ENCODE results near the gene STEAP2. TPM values are rescaled to one million over a fixed set of nuclear protein-coding genes. Genes with fewer than 3 reads are reported as not detected.

STEAP2 gene
- total RNA-seq, 1 experiment from 2014 or later, result 10.1 TPM

DNA sequence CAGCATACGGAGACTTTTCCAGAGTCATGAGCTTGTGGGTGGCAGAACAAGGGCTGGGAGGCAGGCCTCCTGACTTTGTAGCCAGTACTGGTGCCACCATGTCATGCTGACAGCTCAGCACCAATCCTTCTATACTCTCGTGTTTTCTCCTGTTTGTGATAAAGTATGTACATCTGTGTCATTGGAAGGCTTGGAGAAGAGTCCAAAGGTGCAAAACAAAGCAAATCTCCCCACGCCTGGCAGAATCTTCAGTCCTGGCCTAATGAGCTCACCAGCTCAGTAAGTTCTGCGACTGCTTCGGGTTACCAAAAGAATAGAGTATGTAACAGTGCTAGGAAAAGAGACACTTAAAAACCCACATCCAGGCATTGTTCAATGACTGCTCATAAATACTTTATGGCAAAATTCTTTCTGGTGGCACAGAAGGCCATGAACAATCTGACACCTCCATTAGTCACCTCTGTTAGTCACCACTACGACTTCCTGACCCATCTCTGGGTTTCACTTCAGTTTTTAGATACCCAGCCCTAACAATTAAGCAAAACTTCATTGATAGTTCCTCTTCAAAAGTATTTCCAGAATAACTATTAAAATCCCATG is 32.8 kb upstream of the STEAP2 start:
- intact Hi-C loops (cut with micrococcal nuclease; ENCODE audit: unreplicated experiment), result loop anchor here (1.0 kb wide), 1 partner anchor 67 kb away; the partner anchor contains the start of gene CFAP69
- no peaks in the 10 kb centered on the region for H3K27me3 ChIP-seq (ENCODE audit: insufficient read depth, low read depth)
- TF ChIP-seq EZH2 (IDR thresholded peaks at IDR 0.05; ENCODE audit: low read depth), result no peak
- TF ChIP-seq, protein P1, sequence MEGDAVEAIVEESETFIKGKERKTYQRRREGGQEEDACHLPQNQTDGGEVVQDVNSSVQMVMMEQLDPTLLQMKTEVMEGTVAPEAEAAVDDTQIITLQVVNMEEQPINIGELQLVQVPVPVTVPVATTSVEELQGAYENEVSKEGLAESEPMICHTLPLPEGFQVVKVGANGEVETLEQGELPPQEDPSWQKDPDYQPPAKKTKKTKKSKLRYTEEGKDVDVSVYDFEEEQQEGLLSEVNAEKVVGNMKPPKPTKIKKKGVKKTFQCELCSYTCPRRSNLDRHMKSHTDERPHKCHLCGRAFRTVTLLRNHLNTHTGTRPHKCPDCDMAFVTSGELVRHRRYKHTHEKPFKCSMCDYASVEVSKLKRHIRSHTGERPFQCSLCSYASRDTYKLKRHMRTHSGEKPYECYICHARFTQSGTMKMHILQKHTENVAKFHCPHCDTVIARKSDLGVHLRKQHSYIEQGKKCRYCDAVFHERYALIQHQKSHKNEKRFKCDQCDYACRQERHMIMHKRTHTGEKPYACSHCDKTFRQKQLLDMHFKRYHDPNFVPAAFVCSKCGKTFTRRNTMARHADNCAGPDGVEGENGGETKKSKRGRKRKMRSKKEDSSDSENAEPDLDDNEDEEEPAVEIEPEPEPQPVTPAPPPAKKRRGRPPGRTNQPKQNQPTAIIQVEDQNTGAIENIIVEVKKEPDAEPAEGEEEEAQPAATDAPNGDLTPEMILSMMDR (conservative IDR thresholded peaks at IDR 0.05), result no peak
- peak; percentile 53 to 87 for DNase-seq
- no peaks in the 10 kb centered on the region for H4K20me1 ChIP-seq (ENCODE audit: insufficient read depth)
- no peaks in the 10 kb centered on the region for H3K79me2 ChIP-seq (ENCODE audit: low read depth)
- H3K9me3 ChIP-seq (ENCODE audit: insufficient read depth, low read depth), result peaks cover 8% of the 10 kb centered on the region
- peaks cover 42% of the 10 kb centered on the region for H3K4me1 ChIP-seq (replicated peaks; ENCODE audit: insufficient read depth)
- peak overlapping the region; percentile 17; the same call in 1 of the 2 replicates for H3K4me3 ChIP-seq
- BruUV-seq (replicated peaks), result TSS peak; percentile 88
- peaks cover 29% of the 10 kb centered on the region for H3F3A ChIP-seq (ENCODE audit: insufficient read depth, low read depth)
- peak overlapping the region; percentile 61 for H2AFZ ChIP-seq
- ChIA-PET CTCF (interaction anchor here (0.6 to 1.6 kb wide), 3 partner anchors 25 to 82 kb away, joined by 3 to 14 read pairs (median 3); partner anchors contain the start of genes STEAP1 and STEAP2), POLR2A (ENCODE audit: unreplicated experiment) (interaction anchor here (0.5 to 0.8 kb wide), 5 partner anchors 24 to 1860 kb away, joined by 3 to 6 read pairs (median 4); partner anchors contain the start of genes STEAP1 and STEAP2)
- H3K9me2 ChIP-seq (ENCODE audit: insufficient read depth), result no peaks in the 10 kb centered on the region
- peak overlapping the region; percentile 59 for H3K4me2 ChIP-seq
- peak overlapping the region; percentile 93 for H3K27ac ChIP-seq
- no peaks in the 10 kb centered on the region for H3K36me3 ChIP-seq (ENCODE audit: low read depth)

DNA sequence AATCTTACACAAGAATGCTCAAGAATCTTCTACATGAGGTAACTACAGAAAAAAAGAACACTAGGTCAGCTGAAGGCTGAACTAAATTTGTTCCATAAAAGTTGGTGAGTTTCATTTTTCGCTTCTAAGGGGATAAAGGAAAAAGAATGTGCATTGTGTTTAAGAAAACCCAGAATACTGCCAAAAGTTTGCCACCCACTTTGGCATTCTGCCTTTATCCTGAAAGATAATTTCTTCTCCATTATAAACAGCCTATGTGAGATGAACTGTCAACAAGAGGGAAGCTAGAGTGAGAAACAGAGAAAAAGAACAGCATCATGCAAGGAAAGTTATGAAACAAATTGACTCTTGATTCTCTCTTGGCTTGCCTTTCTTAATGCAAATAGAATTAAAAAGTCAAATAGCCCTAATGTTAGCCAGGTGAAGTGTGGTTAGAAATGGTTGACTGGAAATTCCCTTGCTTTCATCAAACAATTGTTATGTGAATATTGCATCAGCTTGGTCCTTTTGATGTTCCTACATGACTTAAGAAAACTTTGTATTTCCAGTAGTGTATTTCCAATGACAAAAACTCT is 31.4 kb upstream of the STEAP2 start:
- Histone ChIP-seq H3K4me1 (replicated peaks; ENCODE audit: insufficient read depth) (peaks cover 42% of the 10 kb centered on the region), H3K36me3 (ENCODE audit: low read depth) (no peaks in the 10 kb centered on the region), H3K27me3 (ENCODE audit: insufficient read depth, low read depth) (no peaks in the 10 kb centered on the region), H4K20me1 (ENCODE audit: insufficient read depth) (no peaks in the 10 kb centered on the region), H3K4me2 (peak overlapping the region; percentile 59), H2AFZ (no peak overlapping the region), H3F3A (ENCODE audit: insufficient read depth, low read depth) (peaks cover 29% of the 10 kb centered on the region), H3K79me2 (ENCODE audit: low read depth) (no peaks in the 10 kb centered on the region), H3K9me2 (ENCODE audit: insufficient read depth) (no peaks in the 10 kb centered on the region), H3K4me3 (0 out of 2 replicates have a peak overlapping the region, but pooled peaks have one; percentile 17), H3K9me3 (ENCODE audit: insufficient read depth, low read depth) (peaks cover 8% of the 10 kb centered on the region), H3K27ac (peak overlapping the region; percentile 93)
- TF ChIP-seq, protein P1 (conservative IDR thresholded peaks at IDR 0.05), result no peak
- TF ChIP-seq EZH2 (IDR thresholded peaks at IDR 0.05; ENCODE audit: low read depth), result no peak
- BruUV-seq (replicated peaks), result no TSS peak
- CTCF ChIA-PET, result no interaction called here
- POLR2A ChIA-PET (ENCODE audit: unreplicated experiment), result no interaction called here
- peak in 1 of 2 experiments; percentile 39 for DNase-seq
- intact Hi-C loops (cut with micrococcal nuclease; ENCODE audit: unreplicated experiment), result loop anchor here (2.0 kb wide), 1 partner anchor 31 kb away; the partner anchor contains the start of gene STEAP2

DNA sequence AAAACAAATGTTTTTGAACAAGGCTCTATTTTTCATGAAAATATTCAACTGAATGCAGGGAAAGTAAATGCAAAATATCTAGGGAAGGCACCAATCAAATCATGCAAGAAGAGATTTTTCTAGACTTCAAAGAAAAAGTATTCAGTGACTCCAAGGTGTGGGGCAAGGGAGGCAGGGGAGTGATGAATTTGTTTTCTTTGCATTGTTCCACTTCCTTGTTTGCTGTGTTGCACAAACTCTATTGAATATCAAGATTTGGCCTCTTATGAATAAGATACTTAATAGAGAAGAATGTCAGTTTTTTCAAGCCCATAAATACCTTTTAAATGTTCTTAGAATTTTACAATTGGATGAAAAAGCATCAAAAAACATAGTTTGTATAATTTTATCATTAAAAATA is 30.9 kb upstream of the STEAP2 start:
- TF ChIP-seq, protein P1 (conservative IDR thresholded peaks at IDR 0.05), result no peak
- no peak for TF ChIP-seq EZH2 (IDR thresholded peaks at IDR 0.05; ENCODE audit: low read depth)
- CTCF ChIA-PET, result no interaction called here

More for the DNA sequence above, 30.9 kb upstream of the STEAP2 start:
- no peaks in the 10 kb centered on the region for H3K27me3 ChIP-seq (ENCODE audit: insufficient read depth, low read depth)
- no peak overlapping the region for H2AFZ ChIP-seq
- POLR2A ChIA-PET (ENCODE audit: unreplicated experiment), result no interaction called here
- no peaks in the 10 kb centered on the region for H3K36me3 ChIP-seq (ENCODE audit: low read depth)
- peaks cover 29% of the 10 kb centered on the region for H3F3A ChIP-seq (ENCODE audit: insufficient read depth, low read depth)
- no TSS peak for BruUV-seq (replicated peaks)
- peaks cover 42% of the 10 kb centered on the region for H3K4me1 ChIP-seq (replicated peaks; ENCODE audit: insufficient read depth)
- peak; percentile 12 to 81 for DNase-seq
- peak overlapping the region; percentile 59 for H3K4me2 ChIP-seq
- no peaks in the 10 kb centered on the region for H4K20me1 ChIP-seq (ENCODE audit: insufficient read depth)
- no peaks in the 10 kb centered on the region for H3K9me2 ChIP-seq (ENCODE audit: insufficient read depth)
- intact Hi-C loops (cut with micrococcal nuclease; ENCODE audit: unreplicated experiment), result loop anchor here (2.0 kb wide), 1 partner anchor 30 kb away; the partner anchor contains the start of gene STEAP2
- H3K27ac ChIP-seq, result peak overlapping the region; percentile 93
- peaks cover 8% of the 10 kb centered on the region for H3K9me3 ChIP-seq (ENCODE audit: insufficient read depth, low read depth)
- H3K79me2 ChIP-seq (ENCODE audit: low read depth), result no peaks in the 10 kb centered on the region
- no peak overlapping the region for H3K4me3 ChIP-seq

All from PC-9 (cell line).